Activated naive CD8-positive, alpha-beta T cell treated with anti-CD3 and anti-CD28 coated beads, Interleukin-2, amount 50 U/mL, for 16 hours (primary cell): ENCODE measurements around the gene SMAD9.

Experiments used
- DNase-seq: peaks from one replicate; pipeline ENCODE4 v3.0.0-alpha.2; 2020; ENCODE audit warnings: low read depth, low spot score

Gene SMAD9

DNA sequence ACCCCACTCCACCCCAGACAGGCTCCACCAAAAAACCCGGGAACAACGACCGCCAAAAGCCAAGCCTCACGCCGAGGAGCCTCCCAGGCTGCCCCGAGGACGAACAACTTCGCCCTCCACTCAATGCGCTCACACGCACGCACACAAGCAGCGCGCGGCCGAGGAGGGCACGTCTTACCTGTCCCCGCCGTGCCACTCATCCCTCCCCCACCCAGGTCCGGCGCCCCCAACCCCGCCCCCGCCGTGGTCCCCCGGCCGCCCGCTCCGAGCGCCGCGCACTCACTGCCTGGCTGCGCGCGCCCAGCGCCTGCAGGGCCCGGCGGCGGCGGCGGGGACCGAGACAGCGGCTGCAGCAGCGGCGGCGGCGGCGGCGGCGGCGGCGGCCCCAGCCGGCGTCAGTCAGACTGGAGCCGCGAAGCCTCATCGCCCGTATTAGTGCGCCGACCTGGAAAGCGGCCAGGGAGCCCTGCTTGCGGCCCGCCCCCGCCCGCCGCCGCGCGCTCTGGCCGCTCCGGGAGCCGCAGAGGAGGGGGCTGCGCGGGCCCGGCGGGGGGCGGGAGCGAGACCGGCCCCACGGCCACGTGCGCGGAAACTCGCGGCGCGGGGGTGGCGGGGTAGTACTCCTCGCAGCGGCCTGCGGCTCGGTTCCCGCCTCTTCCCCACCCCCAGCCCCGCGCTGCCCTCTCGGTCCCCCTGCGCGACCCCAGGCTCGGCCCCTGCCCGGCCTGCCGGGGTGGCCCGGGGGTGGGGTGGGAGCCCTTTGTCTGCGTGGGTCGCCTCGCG is at the start of gene SMAD9:
Gene SMAD9, minus strand, starts transcription at position 406 of the 783 bp plus-strand sequence. CDS start 40,549 bp downstream, outside the sequence.
- no peak for DNase-seq

DNA sequence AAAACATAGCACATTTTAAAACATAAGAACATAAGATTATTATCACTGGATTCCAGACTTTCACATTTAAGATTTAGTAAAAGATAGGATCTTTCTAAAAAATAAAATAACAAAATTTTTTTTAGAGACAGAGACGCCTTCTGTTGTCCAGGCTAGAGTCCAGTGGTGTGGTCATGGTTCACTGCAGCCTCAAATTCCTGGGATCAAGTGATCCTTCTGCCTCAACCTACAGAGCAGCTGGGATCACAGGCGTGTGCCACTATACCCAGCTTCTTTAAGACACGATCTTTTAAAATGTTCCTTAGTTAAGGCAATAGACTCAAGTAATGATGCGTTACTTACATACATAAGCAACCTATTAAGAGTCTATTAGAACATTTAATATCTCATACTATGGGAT is 46.4 kb upstream of the SMAD9 start:
- DNase-seq: no peak

- DNase-seq: no peak
Measured at GRCh38 chr13:36965767-36966166, 45.7 kb upstream of the SMAD9 start.

- DNase-seq: no peak
Measured at GRCh38 chr13:36959456-36960116, 39.5 kb upstream of the SMAD9 start.

GRCh38 chr13:36954542-36954941 is 34.5 kb upstream of the SMAD9 start:
- DNase-seq: no peak

- no peak for DNase-seq
Measured at GRCh38 chr13:36950920-36951319, 30.9 kb upstream of the SMAD9 start.

GRCh38 chr13:36950330-36950729 is 30.3 kb upstream of the SMAD9 start:
- no peak for DNase-seq

- DNase-seq: no peak
Measured at GRCh38 chr13:36945078-36945477, 25.0 kb upstream of the SMAD9 start.

DNA sequence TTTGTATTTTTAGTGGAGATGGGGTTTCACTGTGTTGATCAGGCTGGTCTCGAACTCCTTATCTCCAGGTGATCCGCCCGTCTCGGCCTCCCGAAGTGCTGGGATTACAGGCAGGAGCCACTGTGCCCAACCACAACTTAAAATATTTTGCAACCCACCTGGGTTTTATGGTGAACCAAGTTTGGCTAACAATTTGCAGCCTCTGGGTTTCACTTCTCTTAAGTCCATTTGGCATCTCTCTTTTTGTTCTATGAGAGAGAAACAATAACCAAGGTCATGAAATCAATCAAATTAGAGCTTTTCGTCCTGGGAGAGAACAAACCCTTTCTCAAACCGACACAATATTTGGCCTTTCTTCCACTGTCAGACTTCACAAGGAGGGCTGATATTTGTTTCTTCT is 5.6 kb upstream of the SMAD9 start:
- no peak for DNase-seq

DNA sequence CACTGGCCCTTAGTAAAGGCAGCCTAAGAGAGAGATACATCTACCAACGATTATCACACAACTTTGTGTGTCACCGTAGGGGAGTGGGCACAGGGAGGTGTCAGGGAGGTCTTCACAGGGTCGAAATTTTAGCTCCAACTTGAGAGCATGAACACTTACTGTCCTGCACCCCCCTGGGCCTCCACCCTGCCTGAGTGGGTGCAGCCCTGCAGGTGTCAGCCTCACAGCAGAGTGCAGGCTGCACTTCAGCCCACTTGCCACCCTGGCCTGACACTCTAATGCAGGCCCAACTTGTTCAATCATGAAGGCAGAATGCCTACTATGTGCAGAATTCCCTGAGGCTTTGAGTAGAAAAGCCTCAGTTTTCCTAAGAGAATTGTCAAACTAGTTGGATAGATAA is 4.0 kb upstream of the SMAD9 start:
- no peak for DNase-seq

DNA sequence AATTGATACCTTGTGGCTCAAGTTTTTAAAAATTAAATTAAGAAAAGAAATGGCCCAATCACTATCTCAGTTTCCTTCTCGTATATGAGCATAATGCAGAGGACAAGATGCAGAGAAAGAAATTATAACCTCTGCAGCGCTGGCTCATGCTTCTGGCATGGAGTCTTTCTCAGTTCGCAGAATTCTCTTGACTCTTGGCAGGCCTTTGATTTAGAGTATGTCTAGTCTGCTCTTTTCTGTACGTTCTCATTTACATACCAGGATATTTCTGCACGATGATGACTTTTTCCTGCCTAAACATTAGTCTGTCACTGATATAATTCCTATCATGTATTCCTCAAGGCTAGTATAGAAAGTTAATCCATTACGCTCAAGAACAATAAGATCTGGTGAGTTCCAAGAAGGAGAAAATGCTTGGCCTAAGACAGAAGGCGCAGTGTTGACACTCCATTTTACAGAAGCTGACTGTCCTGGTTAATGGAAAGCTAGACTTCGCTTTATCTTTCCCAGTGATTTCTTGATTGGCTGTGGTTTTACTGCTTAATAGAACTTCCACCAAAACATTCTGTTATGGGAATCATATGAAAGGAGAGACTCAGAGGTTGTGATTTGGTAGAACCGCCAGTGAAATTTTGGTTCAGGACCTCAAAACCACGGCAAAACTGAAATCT is 1.7 kb upstream of the SMAD9 start:
- DNase-seq: no peak

DNA sequence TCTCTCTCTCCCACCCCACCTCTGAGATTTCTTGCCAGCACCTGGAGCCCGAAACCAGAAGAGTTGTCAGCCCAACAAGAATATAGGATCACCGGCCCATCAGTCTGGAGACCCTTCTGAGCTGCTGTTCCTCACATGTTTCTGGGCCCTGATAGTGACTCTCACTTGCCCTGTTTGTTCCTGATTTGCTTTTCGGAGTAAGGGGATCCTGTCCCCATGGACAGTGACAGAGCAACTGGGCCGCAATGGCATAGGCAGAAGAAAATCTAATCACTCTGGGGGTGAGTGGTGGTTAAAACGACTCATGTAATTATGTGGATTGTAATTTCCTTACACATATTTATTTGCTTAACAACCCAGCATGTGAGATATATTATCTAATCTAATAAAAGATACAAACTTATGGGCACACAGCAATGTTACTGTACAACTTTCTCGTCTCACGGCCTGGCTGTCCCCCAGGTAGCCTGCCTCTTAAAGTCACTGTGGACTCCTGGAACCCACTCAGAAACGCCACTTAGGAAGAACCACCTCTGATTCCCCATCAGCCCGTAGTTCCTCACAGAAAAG is 663 bp upstream of the SMAD9 start:
- no peak for DNase-seq

GRCh38 chr13:36919171-36919832 is 736 bp downstream of the SMAD9 start:
- no peak for DNase-seq

DNA sequence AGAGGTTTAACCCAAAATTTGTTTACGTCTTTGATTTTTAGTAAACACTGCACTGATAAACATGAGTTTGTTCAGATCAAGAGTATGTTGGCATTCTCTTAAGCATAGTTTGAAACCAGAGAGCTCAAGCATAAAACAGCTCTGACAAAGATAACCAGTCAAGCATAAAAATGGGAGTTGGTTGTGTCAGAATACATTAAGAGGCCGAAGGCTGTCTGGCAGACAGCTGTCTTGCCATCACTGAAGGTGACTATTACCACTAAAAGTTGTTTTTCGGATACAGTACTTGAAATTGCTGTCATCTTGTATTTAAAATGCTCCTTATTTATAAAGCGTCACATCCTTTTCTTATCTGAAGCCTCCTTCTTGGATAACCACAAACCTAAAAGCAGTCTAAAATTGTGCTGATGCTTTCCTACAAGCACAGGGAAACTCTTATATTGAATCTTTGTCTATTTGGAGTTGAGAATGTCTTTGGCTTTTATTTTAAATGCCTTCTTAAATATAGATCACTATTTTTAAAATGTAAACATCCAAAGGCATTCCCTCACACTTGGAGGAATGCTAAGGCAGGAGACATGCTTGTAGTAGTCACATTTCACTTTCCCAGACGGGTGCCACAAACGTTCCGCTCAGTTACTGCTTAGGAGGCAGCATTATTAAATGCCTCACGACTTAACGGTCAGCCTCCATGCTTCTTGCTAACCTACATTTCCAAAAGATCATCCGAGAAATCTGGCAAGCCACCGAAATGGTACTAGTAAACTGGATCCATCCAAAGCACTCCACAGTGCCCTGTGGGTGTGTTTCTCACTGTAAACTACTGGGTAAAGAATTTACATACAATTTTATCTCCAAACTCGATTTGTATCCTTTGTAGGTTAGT is 1.5 kb downstream of the SMAD9 start:
- no peak for DNase-seq

- DNase-seq: no peak
Measured at GRCh38 chr13:36917311-36917710, 2.7 kb downstream of the SMAD9 start.

GRCh38 chr13:36915896-36916640 is 4.0 kb downstream of the SMAD9 start:
- DNase-seq: no peak

DNA sequence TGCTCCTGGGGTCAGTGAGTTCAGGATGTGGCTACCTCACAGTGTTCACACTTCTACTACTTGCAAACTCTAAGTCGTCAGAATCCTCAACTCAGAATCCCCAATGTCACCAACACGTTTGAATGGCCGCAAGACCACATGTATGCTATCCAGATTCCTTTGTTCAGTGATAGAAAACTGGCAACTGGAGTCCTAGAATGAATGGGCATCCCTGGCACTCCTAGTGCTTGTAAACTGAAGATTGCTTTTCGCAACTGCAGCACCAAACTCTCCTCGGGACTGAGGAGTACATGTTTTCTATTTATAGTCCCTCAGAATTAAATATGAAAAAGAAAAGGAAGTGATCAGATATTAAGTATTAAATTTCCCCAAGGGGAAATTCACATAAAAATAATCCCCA is 4.9 kb downstream of the SMAD9 start:
- DNase-seq: no peak

- DNase-seq: no peak
Measured at GRCh38 chr13:36914648-36915047, 5.4 kb downstream of the SMAD9 start.

GRCh38 chr13:36913463-36913862 is 6.6 kb downstream of the SMAD9 start:
- no peak for DNase-seq

GRCh38 chr13:36912973-36913372 is 7.1 kb downstream of the SMAD9 start:
- no peak for DNase-seq
